ENCODE results near the gene PDPN. TPM values are rescaled to one million over a fixed set of nuclear protein-coding genes. Genes with fewer than 3 reads are reported as not detected.

The PDPN gene
- polyA plus RNA-seq, 1 donor (not counting 4 experiments of a cell fraction or from before 2014, with no cell fraction given), result 29.9 TPM

DNA sequence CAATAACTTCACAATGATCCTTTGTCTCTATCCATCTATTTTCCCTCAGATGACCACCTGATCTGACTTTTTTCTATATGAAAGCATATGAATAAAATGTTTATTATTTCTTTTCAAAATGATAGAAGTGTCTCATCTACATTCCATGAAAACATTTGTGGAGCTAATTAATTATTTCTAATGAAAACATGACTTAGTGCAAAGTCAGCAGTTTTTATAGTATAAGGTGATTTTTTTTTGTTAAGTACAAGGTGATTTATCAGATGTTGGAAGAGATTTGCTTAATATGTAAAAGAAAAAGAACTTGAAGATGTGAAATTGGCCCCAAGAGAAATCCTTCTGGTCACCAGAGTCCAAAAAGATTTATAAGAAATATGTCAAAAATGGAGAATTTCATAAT lies 43.5 kb downstream of the PDPN start:
- Histone ChIP-seq H3K9me3 (ENCODE audit: control insufficient read depth, low read depth, low read length) (no peaks in the 10 kb centered on the region), H3K27me3 (ENCODE audit: control insufficient read depth, extremely low read depth, insufficient read depth, low read length) (no peaks in the 10 kb centered on the region), H3K79me2 (ENCODE audit: control insufficient read depth, insufficient read depth, low read length) (no peaks in the 10 kb centered on the region), H2AFZ (ENCODE audit: control insufficient read depth, low read length) (no peak overlapping the region), H3K4me2 (ENCODE audit: control insufficient read depth, extremely low read depth, insufficient read depth, low read depth, low read length) (no peak overlapping the region), H3K9me1 (ENCODE audit: control insufficient read depth, extremely low read depth, insufficient read depth, low read length) (no peaks in the 10 kb centered on the region), H4K20me1 (ENCODE audit: control insufficient read depth, extremely low read depth, insufficient read depth, low read length) (no peaks in the 10 kb centered on the region), H3K4me3 (ENCODE audit: control insufficient read depth in 2 of 3, extremely low read depth in 1 of 3, insufficient read depth in 2 of 3, low read depth in 1 of 3, low read length in 3 of 3) (no peak overlapping the region), H3K9ac (ENCODE audit: control insufficient read depth, extremely low read depth, insufficient read depth, low read length) (no peak overlapping the region), H3K36me3 (ENCODE audit: control insufficient read depth in 2 of 2, extremely low read depth in 1 of 2, insufficient read depth in 2 of 2, low read length in 2 of 2) (no peaks in the 10 kb centered on the region), H3K27ac (ENCODE audit: control insufficient read depth, insufficient read depth, low read length) (no peak overlapping the region), H3K4me1 (ENCODE audit: control insufficient read depth, extremely low read depth, insufficient read depth, low read length) (peaks cover 3% of the 10 kb centered on the region)
- TF ChIP-seq, protein P1, sequence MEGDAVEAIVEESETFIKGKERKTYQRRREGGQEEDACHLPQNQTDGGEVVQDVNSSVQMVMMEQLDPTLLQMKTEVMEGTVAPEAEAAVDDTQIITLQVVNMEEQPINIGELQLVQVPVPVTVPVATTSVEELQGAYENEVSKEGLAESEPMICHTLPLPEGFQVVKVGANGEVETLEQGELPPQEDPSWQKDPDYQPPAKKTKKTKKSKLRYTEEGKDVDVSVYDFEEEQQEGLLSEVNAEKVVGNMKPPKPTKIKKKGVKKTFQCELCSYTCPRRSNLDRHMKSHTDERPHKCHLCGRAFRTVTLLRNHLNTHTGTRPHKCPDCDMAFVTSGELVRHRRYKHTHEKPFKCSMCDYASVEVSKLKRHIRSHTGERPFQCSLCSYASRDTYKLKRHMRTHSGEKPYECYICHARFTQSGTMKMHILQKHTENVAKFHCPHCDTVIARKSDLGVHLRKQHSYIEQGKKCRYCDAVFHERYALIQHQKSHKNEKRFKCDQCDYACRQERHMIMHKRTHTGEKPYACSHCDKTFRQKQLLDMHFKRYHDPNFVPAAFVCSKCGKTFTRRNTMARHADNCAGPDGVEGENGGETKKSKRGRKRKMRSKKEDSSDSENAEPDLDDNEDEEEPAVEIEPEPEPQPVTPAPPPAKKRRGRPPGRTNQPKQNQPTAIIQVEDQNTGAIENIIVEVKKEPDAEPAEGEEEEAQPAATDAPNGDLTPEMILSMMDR (optimal IDR thresholded peaks at IDR 0.05 in 1 of 3, IDR thresholded peaks at IDR 0.05 in 1 of 3, conservative IDR thresholded peaks at IDR 0.05 in 1 of 3; ENCODE audit: extremely low read depth in 1 of 3, insufficient read depth in 2 of 3, low read length in 3 of 3), result no peak
- no peak for TF ChIP-seq EZH2 (IDR thresholded peaks at IDR 0.05; ENCODE audit: low read length)
- no peak for DNase-seq (ENCODE audit: low read depth, low spot score)
- dilution Hi-C loops (cut with MboI; ENCODE audit: extremely low pct_ligation_motif_present, low sequenced_read_pairs), result no loop called here
- no peak for FAIRE-seq

DNA sequence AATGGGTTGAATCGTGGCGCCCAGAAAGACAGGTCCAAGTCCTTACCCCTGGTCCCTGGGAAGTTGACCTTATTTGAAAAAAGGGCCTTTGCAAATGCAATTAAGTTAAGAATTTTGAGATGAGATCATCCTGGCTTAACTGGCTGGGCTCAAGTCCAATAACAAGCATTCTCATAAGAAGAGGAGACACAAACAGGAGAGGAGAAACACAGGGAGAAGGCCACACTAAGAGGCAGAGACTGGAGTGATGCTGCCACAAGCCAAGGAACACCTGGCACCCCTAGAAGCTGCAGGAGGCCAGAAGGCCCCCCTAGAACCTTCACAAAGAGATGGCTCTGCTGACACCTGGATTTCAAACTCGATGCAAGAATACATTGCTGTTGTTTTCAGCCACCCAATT lies 44.6 kb downstream of the PDPN start:
- H3K9me3 ChIP-seq (ENCODE audit: control insufficient read depth, low read depth, low read length), result no peaks in the 10 kb centered on the region
- no peak overlapping the region for H3K4me3 ChIP-seq (ENCODE audit: control insufficient read depth in 2 of 3, extremely low read depth in 1 of 3, insufficient read depth in 2 of 3, low read depth in 1 of 3, low read length in 3 of 3)
- H4K20me1 ChIP-seq (ENCODE audit: control insufficient read depth, extremely low read depth, insufficient read depth, low read length), result no peaks in the 10 kb centered on the region
- H3K79me2 ChIP-seq (ENCODE audit: control insufficient read depth, insufficient read depth, low read length), result no peaks in the 10 kb centered on the region
- H3K36me3 ChIP-seq (ENCODE audit: control insufficient read depth in 2 of 2, extremely low read depth in 1 of 2, insufficient read depth in 2 of 2, low read length in 2 of 2), result no peaks in the 10 kb centered on the region
- H3K9ac ChIP-seq (ENCODE audit: control insufficient read depth, extremely low read depth, insufficient read depth, low read length), result no peak overlapping the region
- no peak overlapping the region for H2AFZ ChIP-seq (ENCODE audit: control insufficient read depth, low read length)
- H3K4me1 ChIP-seq (ENCODE audit: control insufficient read depth, extremely low read depth, insufficient read depth, low read length), result peaks cover 3% of the 10 kb centered on the region
- FAIRE-seq (no peak), DNase-seq (ENCODE audit: low read depth, low spot score) (no peak)
- H3K4me2 ChIP-seq (ENCODE audit: control insufficient read depth, extremely low read depth, insufficient read depth, low read depth, low read length), result no peak overlapping the region
- H3K27ac ChIP-seq (ENCODE audit: control insufficient read depth, insufficient read depth, low read length), result no peak overlapping the region
- no peaks in the 10 kb centered on the region for H3K9me1 ChIP-seq (ENCODE audit: control insufficient read depth, extremely low read depth, insufficient read depth, low read length)
- H3K27me3 ChIP-seq (ENCODE audit: control insufficient read depth, extremely low read depth, insufficient read depth, low read length), result no peaks in the 10 kb centered on the region
- TF ChIP-seq, protein P1 (optimal IDR thresholded peaks at IDR 0.05 in 1 of 3, IDR thresholded peaks at IDR 0.05 in 1 of 3, conservative IDR thresholded peaks at IDR 0.05 in 1 of 3; ENCODE audit: extremely low read depth in 1 of 3, insufficient read depth in 2 of 3, low read length in 3 of 3), result no peak
- no peak for TF ChIP-seq EZH2 (IDR thresholded peaks at IDR 0.05; ENCODE audit: low read length)
- dilution Hi-C loops (cut with MboI; ENCODE audit: extremely low pct_ligation_motif_present, low sequenced_read_pairs), result no loop called here

All from keratinocyte (primary cell).